Prostate gland (tissue), 2 donors: Measurements from ENCODE around the gene CRY1. TPM values are rescaled to one million over a fixed set of nuclear protein-coding genes. Genes with fewer than 3 reads are reported as not detected.
A peak's percentile ranks its signal among the peaks of the same experiment; 100 is the strongest.

Experiments used
- DNase-seq: peaks from one replicate; pipeline ENCODE4 v3.0.0-alpha.2; 2019; ENCODE audit warnings: low spot score
- H3K27ac ChIP-seq, 2 donors: fragments of 200-600 bp; sonication (generic); 2 replicates each; pipeline ENCODE4 v1.5.1; 2017 to 2019
- H3K27me3 ChIP-seq: fragments of 200-600 bp; sonication (generic); replicated peaks from 2 replicates; pipeline ENCODE4 v1.5.1; 2019; ENCODE audit not compliant: insufficient read depth
- H3K36me3 ChIP-seq, 2 donors: fragments of 200-600 bp; sonication (generic); 1 replicate in 1 of 2; 2 replicates in 1 of 2; pipeline versions ENCODE4 v1.5.1 to v1.8.1; 2017 to 2019
- H3K4me1 ChIP-seq: fragments of 200-600 bp; sonication (generic); replicated peaks from 2 replicates; pipeline ENCODE4 v1.5.1; 2019
- H3K4me3 ChIP-seq, 2 donors: fragments of 200-600 bp; sonication (generic); 2 replicates each; pipeline ENCODE4 v1.5.1; 2017 to 2019
- H3K9me3 ChIP-seq: fragments of 200-600 bp; sonication (generic); 2 replicates; pipeline ENCODE4 v1.5.1; 2017
- POLR2A ChIP-seq: fragments of 450-650 bp; IDR thresholded peaks from one replicate; pipeline ENCODE4 v1.6.1; 2016; ENCODE audit warnings: antibody characterized with exemption, mild to moderate bottlenecking
- POLR2AphosphoS5 ChIP-seq: sonication (generic); formaldehyde crosslinking; IDR thresholded peaks from one replicate; pipeline ENCODE4 v1.6.1; 2017; ENCODE audit warnings: antibody characterized with exemption
- WGBS: methylation state at CpG from one replicate; pipeline ENCODE4 v1.1.5; 2018; 5-methylcytosine and 5-hydroxymethylcytosine counted together
- intact Hi-C: fragments of 100-400 bp; cut with DNase I; formaldehyde crosslinking; loops from one replicate; pipeline ENCODE4 v1.14.2; 2022
- total RNA-seq, 2 donors: library from RNA; depleted of rRNA; stranded (reverse); fragments of >200 nt; gene quantifications; one replicate each; pipeline ENCODE4 v1.1.0, GENCODE V29; 2016
- TF ChIP-seq, protein P1 (sequence below), 4 experiments: fragments of 200-600 bp in 2 of 4; fragments of 450-650 bp in 2 of 4; sonication (generic) in 2 of 4; IDR thresholded peaks; 1 replicate in 3 of 4; 2 replicates in 1 of 4; pipeline ENCODE4 v1.5.1; 2016 to 2019; ENCODE audit warnings: antibody characterized with exemption in 4 of 4, mild to moderate bottlenecking in 2 of 4, moderate library complexity in 2 of 4

The CRY1 gene
- total RNA-seq, 2 donors from 2014 or later: 15.7 to 35.2 TPM

DNA sequence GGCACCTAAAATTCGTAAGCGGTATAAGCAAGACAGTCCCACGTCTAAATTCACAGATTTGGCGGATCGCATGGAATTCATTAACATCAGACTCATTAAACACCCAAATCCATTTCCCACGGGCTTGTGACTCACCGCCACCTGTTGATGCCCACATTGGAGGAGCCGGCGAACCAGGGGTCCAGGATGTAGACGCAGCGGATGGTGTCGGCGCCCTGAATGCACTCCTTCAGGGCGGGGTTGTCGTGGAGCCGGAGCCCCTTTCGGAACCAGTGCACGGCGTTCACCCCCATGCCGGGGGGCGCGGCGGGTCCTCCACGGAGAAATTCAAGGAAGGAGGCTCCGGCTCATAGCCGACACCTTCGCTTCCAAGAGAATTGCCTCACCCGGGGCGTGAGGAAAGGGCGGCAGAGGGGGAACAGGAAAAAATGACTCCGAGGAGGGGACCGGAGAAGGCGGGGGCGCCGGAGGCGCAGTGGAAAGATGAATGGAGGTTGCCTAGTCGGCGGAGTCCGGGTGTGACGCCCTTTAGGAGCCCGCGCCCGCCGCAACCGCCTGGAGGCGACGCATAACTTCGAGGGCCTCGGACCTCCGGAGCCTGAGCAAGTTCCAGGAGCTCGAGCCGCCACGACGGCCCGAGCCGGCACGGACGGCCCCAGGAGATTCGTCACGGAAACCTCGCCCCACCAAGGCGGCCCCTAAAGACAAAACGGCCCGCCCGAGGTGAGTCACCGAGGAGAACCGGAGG lies 506 bp downstream of the CRY1 start:
- peak; percentile 22 for DNase-seq
- H3K4me1 ChIP-seq: peaks cover 4% of the 10 kb centered on the region
- no peaks in the 10 kb centered on the region for H3K36me3 ChIP-seq
- peak overlapping the region; percentile 93 for H3K4me3 ChIP-seq
- TF ChIP-seq POLR2A: no peak
- no peak for TF ChIP-seq POLR2AphosphoS5
- TF ChIP-seq, protein P1, sequence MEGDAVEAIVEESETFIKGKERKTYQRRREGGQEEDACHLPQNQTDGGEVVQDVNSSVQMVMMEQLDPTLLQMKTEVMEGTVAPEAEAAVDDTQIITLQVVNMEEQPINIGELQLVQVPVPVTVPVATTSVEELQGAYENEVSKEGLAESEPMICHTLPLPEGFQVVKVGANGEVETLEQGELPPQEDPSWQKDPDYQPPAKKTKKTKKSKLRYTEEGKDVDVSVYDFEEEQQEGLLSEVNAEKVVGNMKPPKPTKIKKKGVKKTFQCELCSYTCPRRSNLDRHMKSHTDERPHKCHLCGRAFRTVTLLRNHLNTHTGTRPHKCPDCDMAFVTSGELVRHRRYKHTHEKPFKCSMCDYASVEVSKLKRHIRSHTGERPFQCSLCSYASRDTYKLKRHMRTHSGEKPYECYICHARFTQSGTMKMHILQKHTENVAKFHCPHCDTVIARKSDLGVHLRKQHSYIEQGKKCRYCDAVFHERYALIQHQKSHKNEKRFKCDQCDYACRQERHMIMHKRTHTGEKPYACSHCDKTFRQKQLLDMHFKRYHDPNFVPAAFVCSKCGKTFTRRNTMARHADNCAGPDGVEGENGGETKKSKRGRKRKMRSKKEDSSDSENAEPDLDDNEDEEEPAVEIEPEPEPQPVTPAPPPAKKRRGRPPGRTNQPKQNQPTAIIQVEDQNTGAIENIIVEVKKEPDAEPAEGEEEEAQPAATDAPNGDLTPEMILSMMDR (IDR thresholded peaks at IDR 0.05): no peak
- no peaks in the 10 kb centered on the region for H3K27me3 ChIP-seq
- WGBS: 1% methylated on average over 50 of the region's 67 CpGs
- no peaks in the 10 kb centered on the region for H3K9me3 ChIP-seq
- H3K27ac ChIP-seq: peak overlapping the region; percentile 93 to 97
- intact Hi-C loops: loop anchor here (1.0 to 10.0 kb wide), 3 partner anchors 106 to 318 kb away; partner anchors contain the start of genes MTERF2 and RIC8B

DNA sequence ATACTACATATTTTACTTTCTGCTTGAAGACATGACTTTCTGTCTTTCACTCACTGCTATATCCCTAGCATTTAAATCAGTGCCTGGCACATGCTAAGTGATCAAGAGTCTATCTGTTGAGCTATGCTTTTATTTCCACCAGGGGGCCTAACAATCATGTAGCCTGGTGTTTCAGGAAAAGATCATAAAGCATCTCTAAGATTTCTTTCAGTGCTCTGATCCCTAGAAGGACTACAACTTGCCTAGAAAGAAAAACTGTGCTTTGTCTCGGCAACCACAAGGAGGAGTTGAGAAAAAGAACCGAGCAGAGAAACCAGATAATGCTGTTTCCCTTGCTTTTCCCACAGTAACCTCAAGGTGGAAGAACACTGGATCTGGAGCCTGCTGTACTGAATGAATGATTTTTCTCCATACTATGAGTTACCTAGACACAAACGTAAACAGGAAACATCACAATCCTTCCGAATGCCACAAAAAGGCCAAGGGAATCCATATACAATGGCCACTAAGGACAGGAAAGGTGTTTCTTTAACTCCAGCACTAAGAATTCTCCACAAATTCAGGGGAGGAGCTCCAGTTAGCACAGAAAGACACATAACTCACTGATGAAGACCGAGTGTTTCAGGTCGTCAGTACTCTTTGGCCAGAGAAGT lies 1.2 kb downstream of the CRY1 start:
- TF ChIP-seq POLR2A (no peak), POLR2AphosphoS5 (peak; percentile 87)
- TF ChIP-seq, protein P1 (IDR thresholded peaks at IDR 0.05): peak; percentile 52 to 91 (median 72)
- intact Hi-C loops: loop anchor here (2.0 to 10.0 kb wide), 3 partner anchors 65 to 317 kb away; partner anchors contain the start of gene RIC8B

DNA sequence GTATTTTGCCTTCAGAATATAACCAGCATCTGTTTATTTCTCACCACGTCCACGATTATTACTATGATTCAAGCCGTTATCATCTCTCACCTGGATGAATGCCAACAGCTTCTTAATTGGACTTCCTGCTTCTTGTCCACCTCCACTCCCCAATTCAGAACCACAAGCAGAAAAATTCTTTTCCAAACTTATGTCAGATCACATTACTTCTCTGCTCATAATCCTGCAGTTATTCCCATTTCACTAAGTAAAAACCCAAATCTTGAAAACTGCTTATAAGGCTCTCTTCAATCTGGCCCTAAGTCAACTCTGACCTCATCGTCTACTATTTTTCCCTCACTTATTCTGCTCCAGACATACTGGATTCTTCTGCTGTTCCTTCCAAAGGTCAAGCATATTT lies 2.0 kb downstream of the CRY1 start:
- H3K4me1 ChIP-seq: peaks cover 4% of the 10 kb centered on the region
- H3K36me3 ChIP-seq: no peaks in the 10 kb centered on the region
- no peaks in the 10 kb centered on the region for H3K27me3 ChIP-seq
- H3K9me3 ChIP-seq: no peaks in the 10 kb centered on the region
- no peak overlapping the region for H3K4me3 ChIP-seq
- H3K27ac ChIP-seq: no peak overlapping the region
- 36% methylated on average over 4 of the region's 4 CpGs for WGBS
- intact Hi-C loops: loop anchor here (2.0 to 10.0 kb wide), 2 partner anchors 65 to 317 kb away; partner anchors contain the start of gene RIC8B
- no peak for DNase-seq
- TF ChIP-seq POLR2A (no peak), POLR2AphosphoS5 (no peak)
- TF ChIP-seq, protein P1 (IDR thresholded peaks at IDR 0.05): no peak

More for the DNA sequence above, 1.2 kb downstream of the CRY1 start:
- 0% methylated on average over 6 of the region's 6 CpGs for WGBS
- Histone ChIP-seq H3K9me3 (no peaks in the 10 kb centered on the region), H3K4me1 (peaks cover 4% of the 10 kb centered on the region), H3K27me3 (no peaks in the 10 kb centered on the region), H3K27ac (peak overlapping the region; percentile 93 to 97), H3K4me3 (peak overlapping the region; percentile 93), H3K36me3 (no peaks in the 10 kb centered on the region)
- DNase-seq: peak; percentile 53

DNA sequence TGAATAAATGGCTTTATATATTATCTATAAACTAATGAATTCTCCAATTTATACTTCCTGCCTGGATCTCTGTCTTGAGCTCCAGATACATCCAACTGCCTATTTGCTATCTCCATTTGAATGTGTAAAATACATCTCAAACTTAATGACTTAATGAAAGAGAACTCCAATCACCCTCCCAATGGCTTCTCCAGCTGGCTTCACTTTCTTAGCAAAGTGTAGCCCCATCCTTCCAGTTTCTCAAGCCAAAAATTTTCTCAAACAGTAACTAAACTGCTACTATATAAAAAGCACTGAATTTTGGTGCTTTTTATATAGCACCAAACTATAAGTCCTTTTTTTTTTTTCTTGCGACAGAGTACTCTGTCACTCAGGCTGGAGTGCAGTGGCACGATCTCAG lies 2.6 kb downstream of the CRY1 start:
- DNase-seq: no peak
- TF ChIP-seq POLR2AphosphoS5: no peak
- no peak for TF ChIP-seq POLR2A
- TF ChIP-seq, protein P1 (IDR thresholded peaks at IDR 0.05): no peak
- intact Hi-C loops: loop anchor here (2.0 to 10.0 kb wide), 2 partner anchors 64 to 316 kb away; partner anchors contain the start of gene RIC8B
- WGBS: 98% methylated on average over 2 of the region's 2 CpGs
- Histone ChIP-seq H3K9me3 (no peaks in the 10 kb centered on the region), H3K27me3 (no peaks in the 10 kb centered on the region), H3K4me3 (no peak overlapping the region), H3K4me1 (peaks cover 4% of the 10 kb centered on the region), H3K27ac (no peak overlapping the region), H3K36me3 (no peaks in the 10 kb centered on the region)
